ENCODE results near the gene GPR153.

DNA sequence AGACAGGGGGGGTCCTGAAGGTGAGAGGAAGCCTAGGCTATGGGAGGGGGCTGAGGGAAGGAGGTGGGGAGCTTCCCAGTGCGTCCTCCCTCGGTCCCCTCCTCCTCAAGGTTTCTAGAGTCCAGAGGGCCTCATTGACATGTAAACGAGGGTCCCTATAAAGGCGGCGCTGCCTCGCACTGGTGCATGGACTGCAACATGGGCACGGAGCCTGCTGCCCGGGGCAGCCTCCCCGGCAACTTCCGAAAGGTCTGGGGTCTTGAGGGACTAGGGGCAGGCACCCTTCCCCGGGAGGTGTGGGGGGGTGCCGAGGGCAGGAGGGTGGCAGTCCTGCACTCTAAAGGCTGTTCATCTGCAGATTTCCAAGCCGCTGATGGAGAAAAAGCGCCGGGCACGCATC, 16.9 kb downstream of the GPR153 start, which contains the start of gene HES3:
- TF ChIP-seq EZH2 (IDR thresholded peaks at IDR 0.05; ENCODE audit: low read length, unreplicated experiment) (no peak), CTCF (conservative IDR thresholded peaks at IDR 0.05; ENCODE audit: low read depth, low read length) (no peak)
